ENCODE measurements around the gene STK38. TPM values are rescaled to one million over a fixed set of nuclear protein-coding genes. Genes with fewer than 3 reads are reported as not detected.

Gene STK38
- total and polyA plus RNA-seq, 2 donors (not counting 1 experiment from before 2014, with no cell fraction given) = 26.1 to 67.4 TPM

- no peaks in the 10 kb centered on the region for H3K9me3 Mint-ChIP-seq (ENCODE audit: insufficient read depth)
- Histone ChIP-seq H3K36me3 (replicated peaks in 1 of 2; ENCODE audit: control extremely low read depth in 1 of 2, control insufficient read depth in 1 of 2, extremely low read depth in 1 of 2, insufficient read depth in 2 of 2, low read length in 1 of 2) (peaks cover 3 to 20% of the 10 kb centered on the region in 2 experiments), H3K4me1 (ENCODE audit: control insufficient read depth in 2 of 2, insufficient read depth in 2 of 2, low read length in 2 of 2) (peaks cover 0 to 4% of the 10 kb centered on the region in 2 donors), H3K4me2 (replicated peaks; ENCODE audit: low read depth, low read length, poor library complexity, severe bottlenecking) (no peak overlapping the region), H2AFZ (ENCODE audit: insufficient read depth, low read depth, low read length, poor library complexity, severe bottlenecking) (no peak overlapping the region), H3K9me3 (ENCODE audit: control extremely low read depth in 1 of 3, control insufficient read depth in 2 of 3, insufficient read depth in 1 of 3, low read length in 2 of 3) (peaks cover 0 to 4% (median 0%) of the 10 kb centered on the region in 3 donors), H4K20me1 (ENCODE audit: control insufficient read depth, insufficient read depth, low read length, poor library complexity, severe bottlenecking) (peaks cover 29% of the 10 kb centered on the region), H3K79me2 (ENCODE audit: control insufficient read depth, insufficient read depth, low read length) (peaks cover 56% of the 10 kb centered on the region), H3K27me3 (replicated peaks in 1 of 4; ENCODE audit: control extremely low read depth in 1 of 4, control insufficient read depth in 3 of 4, insufficient read depth in 4 of 4, low read length in 3 of 4) (no peaks in the 10 kb centered on the region), H3K9ac (ENCODE audit: low read length) (no peak overlapping the region), H3K27ac (ENCODE audit: low read length in 2 of 2) (no peak overlapping the region), H3K4me3 (ENCODE audit: control extremely low read depth in 1 of 5, extremely low read depth in 1 of 5, insufficient read depth in 1 of 5, low read depth in 2 of 5, low read length in 4 of 5) (no peak overlapping the region)
- ChIA-PET CTCF (no interaction called here), POLR2A (no interaction called here)
- ATAC-seq (ENCODE audit: low read depth) (no peak), DNase-seq (no peak)
- no peak for TF ChIP-seq CTCF (IDR thresholded peaks at IDR 0.05)
- no peak for TF ChIP-seq EZH2 (IDR thresholded peaks at IDR 0.05; ENCODE audit: borderline replicate concordance, insufficient read depth, low read depth, low read length, poor library complexity, severe bottlenecking)
- H3K27me3 Mint-ChIP-seq = no peaks in the 10 kb centered on the region
- peaks cover 30% of the 10 kb centered on the region for H3K4me1 Mint-ChIP-seq
- intact Hi-C loops (cut with micrococcal nuclease) = no loop called here
- WGBS (ENCODE audit: insufficient coverage) = 100% methylated on average over 1 of the region's 3 CpGs
- no peak overlapping the region for H3K27ac Mint-ChIP-seq
- H3K4me3 Mint-ChIP-seq = no peak overlapping the region
These were observed 79.7 kb downstream of the STK38 start for GRCh38 chr6:36467625-36468024.

- H3K9ac ChIP-seq (ENCODE audit: low read length) = no peak overlapping the region
- no peak for ATAC-seq (ENCODE audit: low read depth)
- no peaks in the 10 kb centered on the region for H3K9me3 Mint-ChIP-seq (ENCODE audit: insufficient read depth)
- intact Hi-C loops (cut with micrococcal nuclease) = no loop called here
- peaks cover 0 to 4% (median 0%) of the 10 kb centered on the region in 3 donors for H3K9me3 ChIP-seq (ENCODE audit: control extremely low read depth in 1 of 3, control insufficient read depth in 2 of 3, insufficient read depth in 1 of 3, low read length in 2 of 3)
- H3K27ac ChIP-seq (ENCODE audit: low read length in 2 of 2) = no peak overlapping the region
- H3K4me1 Mint-ChIP-seq = peaks cover 40% of the 10 kb centered on the region
- TF ChIP-seq EZH2 (IDR thresholded peaks at IDR 0.05; ENCODE audit: borderline replicate concordance, insufficient read depth, low read depth, low read length, poor library complexity, severe bottlenecking) = no peak
- no peak overlapping the region for H3K4me3 ChIP-seq (ENCODE audit: control extremely low read depth in 1 of 5, extremely low read depth in 1 of 5, insufficient read depth in 1 of 5, low read depth in 2 of 5, low read length in 4 of 5)
- POLR2A ChIA-PET = no interaction called here
- DNase-seq = no peak
- peaks cover 2 to 7% of the 10 kb centered on the region in 2 experiments for H3K36me3 ChIP-seq (replicated peaks in 1 of 2; ENCODE audit: control extremely low read depth in 1 of 2, control insufficient read depth in 1 of 2, extremely low read depth in 1 of 2, insufficient read depth in 2 of 2, low read length in 1 of 2)
- CTCF ChIA-PET = no interaction called here
- H3K79me2 ChIP-seq (ENCODE audit: control insufficient read depth, insufficient read depth, low read length) = peaks cover 86% of the 10 kb centered on the region
- H2AFZ ChIP-seq (ENCODE audit: insufficient read depth, low read depth, low read length, poor library complexity, severe bottlenecking) = no peak overlapping the region
- no peak overlapping the region for H3K4me3 Mint-ChIP-seq
- WGBS (ENCODE audit: insufficient coverage) = no CpG with 5 or more reads among the region's 1 CpG
- no peaks in the 10 kb centered on the region for H3K27me3 ChIP-seq (replicated peaks in 1 of 4; ENCODE audit: control extremely low read depth in 1 of 4, control insufficient read depth in 3 of 4, insufficient read depth in 4 of 4, low read length in 3 of 4)
- H3K4me1 ChIP-seq (ENCODE audit: control insufficient read depth in 2 of 2, insufficient read depth in 2 of 2, low read length in 2 of 2) = peaks cover 0 to 11% of the 10 kb centered on the region in 2 donors
- H4K20me1 ChIP-seq (ENCODE audit: control insufficient read depth, insufficient read depth, low read length, poor library complexity, severe bottlenecking) = peaks cover 43% of the 10 kb centered on the region
- H3K27me3 Mint-ChIP-seq = no peaks in the 10 kb centered on the region
- no peak overlapping the region for H3K27ac Mint-ChIP-seq
- no peak overlapping the region for H3K4me2 ChIP-seq (replicated peaks; ENCODE audit: low read depth, low read length, poor library complexity, severe bottlenecking)
These were observed 83.0 kb downstream of the STK38 start for GRCh38 chr6:36464233-36464632.

Measured in B cell (primary cell).